GM12865 (cell line): ENCODE results near the gene MECR.

ENCODE experiments used
- DNase-seq: peaks from one replicate; pipeline ENCODE4 v3.0.0; 2010; ENCODE audit warnings: low read depth
- H3K4me3 ChIP-seq: 2 replicates; pipeline ENCODE4 v1.5.1; 2011; ENCODE audit warnings: mild to moderate bottlenecking, low read depth, low read length, control low read depth
- TF ChIP-seq, protein P1 (sequence below): IDR thresholded peaks from 2 replicates; pipeline ENCODE4 v1.5.1; 2011; ENCODE audit warnings: low read length, control low read depth, low read depth, inconsistent platforms; ENCODE audit not compliant: insufficient read depth; ENCODE audit errors: missing control alignments

Gene MECR

GRCh38 chr1:29202584-29203340 is 28.0 kb downstream of the MECR start:
- TF ChIP-seq, protein P1, sequence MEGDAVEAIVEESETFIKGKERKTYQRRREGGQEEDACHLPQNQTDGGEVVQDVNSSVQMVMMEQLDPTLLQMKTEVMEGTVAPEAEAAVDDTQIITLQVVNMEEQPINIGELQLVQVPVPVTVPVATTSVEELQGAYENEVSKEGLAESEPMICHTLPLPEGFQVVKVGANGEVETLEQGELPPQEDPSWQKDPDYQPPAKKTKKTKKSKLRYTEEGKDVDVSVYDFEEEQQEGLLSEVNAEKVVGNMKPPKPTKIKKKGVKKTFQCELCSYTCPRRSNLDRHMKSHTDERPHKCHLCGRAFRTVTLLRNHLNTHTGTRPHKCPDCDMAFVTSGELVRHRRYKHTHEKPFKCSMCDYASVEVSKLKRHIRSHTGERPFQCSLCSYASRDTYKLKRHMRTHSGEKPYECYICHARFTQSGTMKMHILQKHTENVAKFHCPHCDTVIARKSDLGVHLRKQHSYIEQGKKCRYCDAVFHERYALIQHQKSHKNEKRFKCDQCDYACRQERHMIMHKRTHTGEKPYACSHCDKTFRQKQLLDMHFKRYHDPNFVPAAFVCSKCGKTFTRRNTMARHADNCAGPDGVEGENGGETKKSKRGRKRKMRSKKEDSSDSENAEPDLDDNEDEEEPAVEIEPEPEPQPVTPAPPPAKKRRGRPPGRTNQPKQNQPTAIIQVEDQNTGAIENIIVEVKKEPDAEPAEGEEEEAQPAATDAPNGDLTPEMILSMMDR = peak; percentile 97
- H3K4me3 ChIP-seq = no peak overlapping the region
- DNase-seq = peak; percentile 91

GRCh38 chr1:29202053-29202452 is 28.7 kb downstream of the MECR start:
- no peak for DNase-seq
- TF ChIP-seq, protein P1 = no peak
- H3K4me3 ChIP-seq = no peak overlapping the region

GRCh38 chr1:29201595-29202051 is 29.1 kb downstream of the MECR start:
- DNase-seq = no peak
- TF ChIP-seq, protein P1 = no peak
- H3K4me3 ChIP-seq = no peak overlapping the region

- no peak overlapping the region for H3K4me3 ChIP-seq
- TF ChIP-seq, protein P1 = no peak
Measured at GRCh38 chr1:29200906-29201594, 29.7 kb downstream of the MECR start.

DNA sequence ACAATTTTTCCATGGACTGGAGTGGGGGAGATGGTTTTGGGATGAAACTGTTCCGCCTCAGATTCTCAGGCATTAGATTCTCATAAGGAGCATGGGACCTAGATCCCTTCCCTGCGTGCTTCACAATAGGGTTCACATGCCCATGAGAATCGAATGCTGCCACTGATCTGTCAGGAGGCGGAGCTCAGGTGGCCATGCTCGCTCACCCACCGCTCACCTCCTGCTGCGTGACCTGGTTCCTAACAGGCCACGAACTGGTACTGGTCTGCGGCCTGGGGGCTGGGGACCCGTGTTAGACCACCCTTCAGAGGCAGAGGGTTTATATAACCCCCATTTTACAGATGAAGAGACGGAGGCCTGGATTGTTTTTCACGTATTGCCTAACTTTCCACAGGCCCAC is 32.7 kb downstream of the MECR start:
- TF ChIP-seq, protein P1 = no peak
- H3K4me3 ChIP-seq = no peak overlapping the region
- no peak for DNase-seq

More at GRCh38 chr1:29200906-29201594, 29.7 kb downstream of the MECR start:
- DNase-seq = no peak

- TF ChIP-seq, protein P1 = peak; percentile 33
- H3K4me3 ChIP-seq = no peak overlapping the region
- peak; percentile 58 for DNase-seq
Measured at GRCh38 chr1:29197590-29197924, 33.2 kb downstream of the MECR start.
